K562 (cell line): ENCODE results near the gene AASS. TPM values are rescaled to one million over a fixed set of nuclear protein-coding genes. Genes with fewer than 3 reads are reported as not detected.

Experiments
- ATAC-seq: fragments of 200-7000 bp; cut with Tn5 transposase; 3 replicates; pipeline ENCODE4 v1.9.1; 2020; ENCODE audit warnings: moderate library complexity
- BruUV-seq: library from RNA; stranded (reverse); fragments of 400-500 nt; replicated peaks from 2 replicates; lab custom pipeline; 2021; lab: Mats Ljungman, UMichigan
- CTCF ChIA-PET: fragments of 300-600 bp; formaldehyde crosslinking; extraction: SDS; loops from one replicate; lab custom pipeline; 2021; ENCODE audit warnings: low intra/inter-chr PET ratio; lab: Yijun Ruan, JAX
- POLR2A ChIA-PET: fragments of 300-600, 350-650 bp; sonication (Branson Sonifier 250); formaldehyde crosslinking; extraction: SDS; loops from one replicate; lab custom pipeline; 2021; ENCODE audit warnings: antibody characterized with exemption, inconsistent platforms; lab: Yijun Ruan, JAX
- DNase-seq, 4 experiments: peaks; one replicate each; pipeline versions ENCODE4 v3.0.0 to v3.0.0-alpha.2; 2011 to 2018; ENCODE audit warnings: low spot score in 3 of 4, mixed read lengths in 3 of 4; ENCODE audit errors: extremely low read depth in 1 of 4
- FAIRE-seq: peaks from 2 replicates; lab custom pipeline; 2011; peaks lifted over from hg19 to GRCh38; lab: Jason Lieb, UNC
- H2AFZ ChIP-seq: 2 replicates; pipeline ENCODE4 v1.6.0; 2011; ENCODE audit warnings: low read depth, low read length, control low read depth, inconsistent platforms
- H3K27ac ChIP-seq: fragments of 200-600 bp; 3 replicates; pipeline ENCODE4 v1.8.0; 2011; ENCODE audit warnings: low read depth, mild to moderate bottlenecking, control low read depth, inconsistent platforms, low read length, moderate library complexity, mixed read lengths; ENCODE audit errors: extremely low read depth
- H3K27me3 ChIP-seq, 2 experiments: fragments of 300-600 bp in 1 of 2; 2 replicates in 1 of 2; 3 replicates in 1 of 2; pipeline versions ENCODE4 v1.6.0 to v1.8.0; 2011; ENCODE audit warnings: inconsistent platforms in 2 of 2, low read length in 2 of 2, mild to moderate bottlenecking in 1 of 2, mixed read lengths in 1 of 2, moderate library complexity in 1 of 2; ENCODE audit not compliant: control insufficient read depth in 2 of 2, insufficient read depth in 2 of 2
- H3K36me3 ChIP-seq: fragments of 300-600 bp; 3 replicates; pipeline ENCODE4 v1.8.0; 2011; ENCODE audit warnings: mild to moderate bottlenecking, low read length, inconsistent platforms; ENCODE audit not compliant: control insufficient read depth, insufficient read depth
- H3K4me1 ChIP-seq, 2 experiments: fragments of 200-600 bp in 1 of 2; replicated peaks in 1 of 2; 2 replicates in 1 of 2; 3 replicates in 1 of 2; pipeline versions ENCODE4 v1.5.1 to v1.8.0; 2011; ENCODE audit warnings: inconsistent platforms in 2 of 2, low read length in 2 of 2, mild to moderate bottlenecking in 1 of 2, mixed read lengths in 1 of 2, moderate library complexity in 1 of 2; ENCODE audit not compliant: control insufficient read depth in 2 of 2, insufficient read depth in 2 of 2
- H3K4me2 ChIP-seq: 2 replicates; pipeline ENCODE4 v1.6.1; 2011; ENCODE audit warnings: low read length, control low read depth, inconsistent platforms, mixed read lengths; ENCODE audit not compliant: insufficient read depth
- H3K4me3 ChIP-seq: fragments of 200-600 bp; sonication (generic), shearing (Covaris generic); 2 replicates; pipeline ENCODE4 v1.5.1; 2016; ENCODE audit warnings: control low read depth, inconsistent platforms
- H3K79me2 ChIP-seq: fragments of 200-600 bp; 3 replicates; pipeline ENCODE4 v1.8.0; 2011; ENCODE audit warnings: low read length, inconsistent platforms; ENCODE audit not compliant: control insufficient read depth, insufficient read depth
- H3K9ac ChIP-seq, 2 experiments: 2 replicates each; pipeline versions ENCODE4 v1.6.0 to v1.6.1; 2011; ENCODE audit warnings: low read depth in 2 of 2, low read length in 2 of 2, control low read depth in 1 of 2, inconsistent platforms in 1 of 2, mild to moderate bottlenecking in 1 of 2, mixed read lengths in 1 of 2; ENCODE audit not compliant: insufficient read depth in 1 of 2
- H3K9me1 ChIP-seq: one replicate; pipeline ENCODE4 v1.6.0; 2011; ENCODE audit warnings: inconsistent platforms, mild to moderate bottlenecking, low read length, moderate library complexity; ENCODE audit not compliant: control insufficient read depth, insufficient read depth
- H3K9me3 ChIP-seq: replicated peaks from 2 replicates; pipeline ENCODE4 v1.5.1; 2011; ENCODE audit warnings: low read depth, low read length, inconsistent platforms; ENCODE audit not compliant: control insufficient read depth, insufficient read depth
- H4K20me1 ChIP-seq: replicated peaks from 2 replicates; pipeline ENCODE4 v1.6.1; 2011; ENCODE audit warnings: low read length, inconsistent platforms, mixed read lengths; ENCODE audit not compliant: control insufficient read depth, insufficient read depth
- BRCA1 ChIP-seq, 2 experiments: fragments of 450-650 bp in 1 of 2; sonication (generic) in 1 of 2; formaldehyde crosslinking in 1 of 2; IDR thresholded peaks; 2 replicates each; pipeline versions ENCODE4 v1.5.0 to v1.6.1; 2017 to 2020; ENCODE audit warnings: mild to moderate bottlenecking in 1 of 2, missing genetic modification reagents in 1 of 2
- HDAC2 ChIP-seq: fragments of 450-650 bp; IDR thresholded peaks from 2 replicates; pipeline ENCODE4 v1.6.1; 2016; ENCODE audit warnings: mild to moderate bottlenecking
- MEF2D ChIP-seq: conservative IDR thresholded peaks from 2 replicates; pipeline ENCODE4 v1.6.1; 2016; ENCODE audit warnings: low read depth, missing genetic modification characterization, missing compliant biosample characterization
- RFX7 ChIP-seq: fragments of 250-450 bp; sonication (Bioruptor Pico); IDR thresholded peaks from 2 replicates; pipeline ENCODE4 v1.5.1; 2021; ENCODE audit warnings: mild to moderate bottlenecking
- ZNF143 ChIP-seq: sonication (generic); formaldehyde crosslinking; IDR thresholded peaks from 2 replicates; pipeline ENCODE4 v1.9.0; 2022; ENCODE audit warnings: mild to moderate bottlenecking, missing genetic modification reagents
- ZNF224 ChIP-seq: sonication (generic); formaldehyde crosslinking; IDR thresholded peaks from 2 replicates; pipeline ENCODE4 v1.8.0; 2022; ENCODE audit warnings: mild to moderate bottlenecking, missing genetic modification reagents
- ZNF253 ChIP-seq: fragments of 250-450 bp; sonication (Bioruptor Pico); conservative IDR thresholded peaks from 2 replicates; pipeline ENCODE4 v1.6.1; 2021; ENCODE audit warnings: mild to moderate bottlenecking
- ZNF79 ChIP-seq: fragments of 250-450 bp; sonication (Bioruptor Pico); IDR thresholded peaks from 2 replicates; pipeline ENCODE4 v1.4.0; 2020; ENCODE audit warnings: low read depth, mild to moderate bottlenecking, moderate library complexity
- WGBS: fragments of 100-300 bp; shearing (Covaris generic); methylation state at CpG from one replicate; pipeline ENCODE4 v1.1.6; 2016; ENCODE audit warnings: low coverage, mixed read lengths; ENCODE audit not compliant: insufficient coverage; ENCODE audit errors: missing lambda C conversion rate; 5-methylcytosine and 5-hydroxymethylcytosine counted together
- in situ Hi-C: fragments of 300-500 bp; cut with MboI; formaldehyde crosslinking; loops from 4 replicates; pipeline ENCODE4 v1.15.0; 2018; ENCODE audit warnings: inconsistent platforms, mixed read lengths
- intact Hi-C: fragments of 100-400 bp; cut with micrococcal nuclease; formaldehyde crosslinking; loops from 2 replicates; pipeline ENCODE4 v1.14.2; 2022
- polyA plus RNA-seq, 8 experiments: library from polyadenylated mRNA; depleted of rRNA in 4 of 8; stranded (reverse) in 5 of 8; unstranded in 3 of 8; fragments of >200 nt; fragmentation: Nextera tagmentation in 2 of 8; fragmentation: Illumina TruSeq in 1 of 8; extraction: Ambion mirVana in 2 of 8; extraction: Trizol in 1 of 8; gene quantifications; 2 replicates each; pipeline versions ENCODE4 v1.2.1 to v1.2.3, GENCODE V29; 2011 to 2014; ENCODE audit warnings: inconsistent platforms in 1 of 8, missing spikeins in 1 of 8
- total RNA-seq, 7 experiments: library from RNA; depleted of rRNA in 6 of 7; stranded (reverse); fragments of >200 nt in 6 of 7; fragmentation: Illumina TruSeq in 2 of 7; extraction: Trizol in 2 of 7; gene quantifications; 2 replicates each; pipeline versions ENCODE4 v1.2.1 to v1.2.3, GENCODE V29; 2011 to 2021; ENCODE audit warnings: low replicate concordance in 1 of 7
- TF ChIP-seq, protein P1 (sequence below): fragments of 250-450 bp; sonication (Bioruptor Pico); IDR thresholded peaks from 2 replicates; pipeline ENCODE4 v1.4.0; 2020; ENCODE audit warnings: mild to moderate bottlenecking, moderate library complexity, borderline replicate concordance
- TF ChIP-seq, protein P2 (sequence below): sonication (generic); formaldehyde crosslinking; IDR thresholded peaks from 2 replicates; pipeline ENCODE4 v1.4.0; 2020; ENCODE audit warnings: mild to moderate bottlenecking, missing genetic modification reagents
- TF ChIP-seq, protein P3 (sequence below): sonication (generic); formaldehyde crosslinking; IDR thresholded peaks from 2 replicates; pipeline ENCODE4 v1.8.1; 2022; ENCODE audit warnings: missing genetic modification reagents
- TF ChIP-seq, protein P4 (sequence below), 2 experiments: IDR thresholded peaks in 1 of 2; conservative IDR thresholded peaks in 1 of 2; 2 replicates each; pipeline ENCODE4 v1.6.1; 2016; ENCODE audit warnings: low read depth in 2 of 2, mild to moderate bottlenecking in 1 of 2, missing compliant biosample characterization in 1 of 2, missing genetic modification characterization in 1 of 2, moderate library complexity in 1 of 2
- TF ChIP-seq, protein P5 (sequence below): fragments of 250-450 bp; sonication (Bioruptor Pico); IDR thresholded peaks from 2 replicates; pipeline ENCODE4 v1.5.0; 2021

The AASS gene
- total and polyA plus RNA-seq, 9 of the 15 experiments (the other 6 are each of a cell fraction or from before 2014, with no cell fraction given) = 0.04 to 0.38 (median 0.07) TPM; not detected in 6

DNA sequence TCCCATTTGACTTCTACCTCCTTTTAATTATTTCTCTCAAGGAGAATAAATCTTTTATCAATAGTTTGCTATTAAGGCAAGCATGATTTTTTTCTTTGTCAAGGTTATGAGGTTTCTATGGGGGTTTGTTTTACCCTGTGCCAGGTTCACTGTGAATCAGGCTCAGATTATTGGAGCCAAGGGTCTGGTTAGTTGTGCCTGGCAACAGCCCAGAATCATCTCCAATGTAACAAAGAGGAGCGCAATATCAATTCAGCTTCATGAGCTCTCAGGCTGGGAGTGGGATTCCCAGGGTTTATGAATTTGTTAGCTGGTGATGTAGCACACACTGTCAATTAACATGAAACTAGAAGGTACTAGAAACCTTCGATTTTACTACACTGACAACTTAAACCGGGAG, 73.2 kb downstream of the AASS start:
- Histone ChIP-seq H2AFZ (no peak overlapping the region), H4K20me1 (no peaks in the 10 kb centered on the region), H3K9me3 (no peaks in the 10 kb centered on the region), H3K4me1 (no peaks in the 10 kb centered on the region), H3K9me1 (no peaks in the 10 kb centered on the region), H3K9ac (no peak overlapping the region), H3K27me3 (no peaks in the 10 kb centered on the region), H3K36me3 (no peaks in the 10 kb centered on the region), H3K27ac (no peak overlapping the region), H3K79me2 (no peaks in the 10 kb centered on the region), H3K4me2 (no peak overlapping the region), H3K4me3 (no peak overlapping the region)
- ATAC-seq (no peak), FAIRE-seq (no peak), DNase-seq (no peak)
- ChIA-PET POLR2A (interaction anchor here (0.8 kb wide), 1 partner anchor 552 kb away, joined by 3 read pairs; no protein-coding TSS in a partner anchor), CTCF (no interaction called here)
- in situ Hi-C loops (no loop called here), intact Hi-C loops (no loop called here)
- no TSS peak for BruUV-seq
- WGBS = 0% methylated on average over 3 of the region's 3 CpGs
- TF ChIP-seq ZNF79 (CRISPR knock-in tag) (no peak), ZNF143 (no peak), MEF2D (tag) (no peak), RFX7 (CRISPR knock-in tag) (no peak), ZNF253 (CRISPR knock-in tag) (no peak), HDAC2 (no peak), BRCA1 (IDR thresholded peaks at IDR 0.05) (no peak), BRCA1 (CRISPR knock-in tag; IDR thresholded peaks at IDR 0.05) (no peak), ZNF224 (CRISPR knock-in tag) (no peak)
- TF ChIP-seq, protein P1, sequence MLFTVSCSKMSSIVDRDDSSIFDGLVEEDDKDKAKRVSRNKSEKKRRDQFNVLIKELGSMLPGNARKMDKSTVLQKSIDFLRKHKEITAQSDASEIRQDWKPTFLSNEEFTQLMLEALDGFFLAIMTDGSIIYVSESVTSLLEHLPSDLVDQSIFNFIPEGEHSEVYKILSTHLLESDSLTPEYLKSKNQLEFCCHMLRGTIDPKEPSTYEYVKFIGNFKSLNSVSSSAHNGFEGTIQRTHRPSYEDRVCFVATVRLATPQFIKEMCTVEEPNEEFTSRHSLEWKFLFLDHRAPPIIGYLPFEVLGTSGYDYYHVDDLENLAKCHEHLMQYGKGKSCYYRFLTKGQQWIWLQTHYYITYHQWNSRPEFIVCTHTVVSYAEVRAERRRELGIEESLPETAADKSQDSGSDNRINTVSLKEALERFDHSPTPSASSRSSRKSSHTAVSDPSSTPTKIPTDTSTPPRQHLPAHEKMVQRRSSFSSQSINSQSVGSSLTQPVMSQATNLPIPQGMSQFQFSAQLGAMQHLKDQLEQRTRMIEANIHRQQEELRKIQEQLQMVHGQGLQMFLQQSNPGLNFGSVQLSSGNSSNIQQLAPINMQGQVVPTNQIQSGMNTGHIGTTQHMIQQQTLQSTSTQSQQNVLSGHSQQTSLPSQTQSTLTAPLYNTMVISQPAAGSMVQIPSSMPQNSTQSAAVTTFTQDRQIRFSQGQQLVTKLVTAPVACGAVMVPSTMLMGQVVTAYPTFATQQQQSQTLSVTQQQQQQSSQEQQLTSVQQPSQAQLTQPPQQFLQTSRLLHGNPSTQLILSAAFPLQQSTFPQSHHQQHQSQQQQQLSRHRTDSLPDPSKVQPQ = no peak
- TF ChIP-seq, protein P2, sequence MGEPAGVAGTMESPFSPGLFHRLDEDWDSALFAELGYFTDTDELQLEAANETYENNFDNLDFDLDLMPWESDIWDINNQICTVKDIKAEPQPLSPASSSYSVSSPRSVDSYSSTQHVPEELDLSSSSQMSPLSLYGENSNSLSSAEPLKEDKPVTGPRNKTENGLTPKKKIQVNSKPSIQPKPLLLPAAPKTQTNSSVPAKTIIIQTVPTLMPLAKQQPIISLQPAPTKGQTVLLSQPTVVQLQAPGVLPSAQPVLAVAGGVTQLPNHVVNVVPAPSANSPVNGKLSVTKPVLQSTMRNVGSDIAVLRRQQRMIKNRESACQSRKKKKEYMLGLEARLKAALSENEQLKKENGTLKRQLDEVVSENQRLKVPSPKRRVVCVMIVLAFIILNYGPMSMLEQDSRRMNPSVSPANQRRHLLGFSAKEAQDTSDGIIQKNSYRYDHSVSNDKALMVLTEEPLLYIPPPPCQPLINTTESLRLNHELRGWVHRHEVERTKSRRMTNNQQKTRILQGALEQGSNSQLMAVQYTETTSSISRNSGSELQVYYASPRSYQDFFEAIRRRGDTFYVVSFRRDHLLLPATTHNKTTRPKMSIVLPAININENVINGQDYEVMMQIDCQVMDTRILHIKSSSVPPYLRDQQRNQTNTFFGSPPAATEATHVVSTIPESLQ (CRISPR knock-in tag) = no peak
- TF ChIP-seq, protein P3, sequence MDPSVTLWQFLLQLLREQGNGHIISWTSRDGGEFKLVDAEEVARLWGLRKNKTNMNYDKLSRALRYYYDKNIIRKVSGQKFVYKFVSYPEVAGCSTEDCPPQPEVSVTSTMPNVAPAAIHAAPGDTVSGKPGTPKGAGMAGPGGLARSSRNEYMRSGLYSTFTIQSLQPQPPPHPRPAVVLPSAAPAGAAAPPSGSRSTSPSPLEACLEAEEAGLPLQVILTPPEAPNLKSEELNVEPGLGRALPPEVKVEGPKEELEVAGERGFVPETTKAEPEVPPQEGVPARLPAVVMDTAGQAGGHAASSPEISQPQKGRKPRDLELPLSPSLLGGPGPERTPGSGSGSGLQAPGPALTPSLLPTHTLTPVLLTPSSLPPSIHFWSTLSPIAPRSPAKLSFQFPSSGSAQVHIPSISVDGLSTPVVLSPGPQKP (CRISPR knock-in tag) = no peak
- TF ChIP-seq, protein P4, sequence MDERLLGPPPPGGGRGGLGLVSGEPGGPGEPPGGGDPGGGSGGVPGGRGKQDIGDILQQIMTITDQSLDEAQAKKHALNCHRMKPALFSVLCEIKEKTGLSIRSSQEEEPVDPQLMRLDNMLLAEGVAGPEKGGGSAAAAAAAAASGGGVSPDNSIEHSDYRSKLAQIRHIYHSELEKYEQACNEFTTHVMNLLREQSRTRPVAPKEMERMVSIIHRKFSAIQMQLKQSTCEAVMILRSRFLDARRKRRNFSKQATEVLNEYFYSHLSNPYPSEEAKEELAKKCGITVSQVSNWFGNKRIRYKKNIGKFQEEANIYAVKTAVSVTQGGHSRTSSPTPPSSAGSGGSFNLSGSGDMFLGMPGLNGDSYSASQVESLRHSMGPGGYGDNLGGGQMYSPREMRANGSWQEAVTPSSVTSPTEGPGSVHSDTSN (CRISPR knock-in tag; IDR thresholded peaks at IDR 0.05; ENCODE audit: low read depth) = no peak
- TF ChIP-seq, protein P4 (tag; conservative IDR thresholded peaks at IDR 0.05; ENCODE audit: low read depth) = no peak
- TF ChIP-seq, protein P5, sequence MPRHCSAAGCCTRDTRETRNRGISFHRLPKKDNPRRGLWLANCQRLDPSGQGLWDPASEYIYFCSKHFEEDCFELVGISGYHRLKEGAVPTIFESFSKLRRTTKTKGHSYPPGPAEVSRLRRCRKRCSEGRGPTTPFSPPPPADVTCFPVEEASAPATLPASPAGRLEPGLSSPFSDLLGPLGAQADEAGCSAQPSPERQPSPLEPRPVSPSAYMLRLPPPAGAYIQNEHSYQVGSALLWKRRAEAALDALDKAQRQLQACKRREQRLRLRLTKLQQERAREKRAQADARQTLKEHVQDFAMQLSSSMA (CRISPR knock-in tag) = no peak
